Activated CD4-positive, alpha-beta T cell treated with anti-CD3 and anti-CD28 coated beads for 36 hours (primary cell): ENCODE measurements around the gene PDLIM5. TPM values are rescaled to one million over a fixed set of nuclear protein-coding genes. Genes with fewer than 3 reads are reported as not detected.
"Not testable (repeated sequence)": the region's sequence is repeated elsewhere in the genome, so short reads cannot be mapped to it uniquely, and the experiment has no call there.

Source experiments
- ATAC-seq: fragments of 200-7000 bp; cut with Tn5 transposase; one replicate; pipeline ENCODE4 v1.10.0; 2021; ENCODE audit warnings: mild to moderate bottlenecking, moderate library complexity
- CTCF ChIA-PET: fragments of 350-600 bp; sonication (Branson Sonifier 250); formaldehyde crosslinking; loops from one replicate; lab custom pipeline; 2021; ENCODE audit warnings: antibody characterized with exemption; lab: Charles Lee
- POLR2A ChIA-PET: fragments of 350-600 bp; sonication (Branson Sonifier 250); formaldehyde crosslinking; loops from one replicate; lab custom pipeline; 2021; ENCODE audit warnings: antibody characterized with exemption, inconsistent platforms; lab: Charles Lee
- DNase-seq: peaks from one replicate; pipeline ENCODE4 v3.0.0-alpha.2; 2020
- H3K27ac Mint-ChIP-seq: one replicate; pipeline ENCODE4 v1.8.0; 2021; ENCODE audit warnings: mixed read lengths
- H3K27me3 Mint-ChIP-seq: one replicate; pipeline ENCODE4 v1.8.0; 2021; ENCODE audit warnings: mixed read lengths
- H3K36me3 Mint-ChIP-seq: one replicate; pipeline ENCODE4 v1.8.0; 2021; ENCODE audit warnings: low read depth, mixed read lengths
- H3K4me1 Mint-ChIP-seq: one replicate; pipeline ENCODE4 v1.8.0; 2021; ENCODE audit warnings: mixed read lengths
- H3K4me3 Mint-ChIP-seq: one replicate; pipeline ENCODE4 v1.8.0; 2021; ENCODE audit warnings: mild to moderate bottlenecking, moderate library complexity, mixed read lengths
- H3K9me3 Mint-ChIP-seq: one replicate; pipeline ENCODE4 v1.8.0; 2021; ENCODE audit warnings: low read depth, mixed read lengths
- intact Hi-C, 2 experiments: fragments of 100-400 bp; cut with DNase I in 1 of 2; cut with micrococcal nuclease in 1 of 2; formaldehyde crosslinking; loops; one replicate each; pipeline versions ENCODE4 v1.14.2 to v1.15.1; 2022 to 2024; cut with DNase I, micrococcal nuclease
- total RNA-seq, 2 experiments: library from RNA; stranded (reverse); gene quantifications; one replicate each; pipeline ENCODE4 v1.2.3, GENCODE V29; 2021

PDLIM5 gene
- total RNA-seq, 2 experiments from 2014 or later: 25.9 to 34.3 TPM

GRCh38 chr4:94497690-94498089, 45.9 kb downstream of the PDLIM5 start:
- Mint-ChIP-seq H3K27ac (no peak overlapping the region), H3K9me3 (peaks cover 1% of the 10 kb centered on the region), H3K4me1 (peaks cover 3% of the 10 kb centered on the region), H3K36me3 (no peaks in the 10 kb centered on the region), H3K4me3 (no peak overlapping the region), H3K27me3 (no peaks in the 10 kb centered on the region)
- intact Hi-C loops: no loop called here
- ChIA-PET POLR2A (no interaction called here), CTCF (interaction anchor here (1.1 kb wide), 1 partner anchor 123 kb away, joined by 3 read pairs; no protein-coding TSS in a partner anchor)
- DNase-seq: no peak
- ATAC-seq: no peak

- Mint-ChIP-seq H3K4me3 (no peak overlapping the region), H3K9me3 (no peaks in the 10 kb centered on the region), H3K27ac (no peak overlapping the region), H3K4me1 (peaks cover 3% of the 10 kb centered on the region), H3K27me3 (no peaks in the 10 kb centered on the region), H3K36me3 (no peaks in the 10 kb centered on the region)
- ChIA-PET CTCF (interaction anchor here (1.1 kb wide), 2 partner anchors 10 to 123 kb away, joined by 3 to 4 read pairs; no protein-coding TSS in a partner anchor), POLR2A (no interaction called here)
- intact Hi-C loops: no loop called here
- DNase-seq (no peak), ATAC-seq (no peak)
These were observed 46.8 kb downstream of the PDLIM5 start for GRCh38 chr4:94498502-94498901.

GRCh38 chr4:94500685-94501084, 48.9 kb downstream of the PDLIM5 start:
- no peaks in the 10 kb centered on the region for H3K9me3 Mint-ChIP-seq
- no peaks in the 10 kb centered on the region for H3K36me3 Mint-ChIP-seq
- intact Hi-C loops: no loop called here
- H3K4me3 Mint-ChIP-seq: no peak overlapping the region
- POLR2A ChIA-PET: no interaction called here
- ATAC-seq (no peak), DNase-seq (no peak)
- H3K27ac Mint-ChIP-seq: no peak overlapping the region
- H3K27me3 Mint-ChIP-seq: no peaks in the 10 kb centered on the region
- CTCF ChIA-PET: no interaction called here
- H3K4me1 Mint-ChIP-seq: peaks cover 3% of the 10 kb centered on the region

GRCh38 chr4:94504545-94504944, 52.8 kb downstream of the PDLIM5 start:
- H3K36me3 Mint-ChIP-seq: peaks cover 2% of the 10 kb centered on the region
- DNase-seq (no peak), ATAC-seq (no peak)
- H3K9me3 Mint-ChIP-seq: no peaks in the 10 kb centered on the region
- no peak overlapping the region for H3K27ac Mint-ChIP-seq
- ChIA-PET POLR2A (no interaction called here), CTCF (interaction anchor here (0.6 kb wide), 1 partner anchor 38 kb away, joined by 3 read pairs; no protein-coding TSS in a partner anchor)
- H3K4me1 Mint-ChIP-seq: peaks cover 16% of the 10 kb centered on the region
- H3K27me3 Mint-ChIP-seq: no peaks in the 10 kb centered on the region
- H3K4me3 Mint-ChIP-seq: no peak overlapping the region
- intact Hi-C loops: no loop called here

- ATAC-seq: no peak
- Mint-ChIP-seq H3K27ac (no peak overlapping the region), H3K9me3 (no peaks in the 10 kb centered on the region), H3K36me3 (peaks cover 5% of the 10 kb centered on the region), H3K27me3 (no peaks in the 10 kb centered on the region), H3K4me3 (no peak overlapping the region), H3K4me1 (peaks cover 16% of the 10 kb centered on the region)
- POLR2A ChIA-PET: no interaction called here
- intact Hi-C loops: loop anchor here in 1 of 2 experiments (5.0 kb wide), 1 partner anchor 55 kb away; the partner anchor contains the start of gene PDLIM5
- DNase-seq: no peak
- CTCF ChIA-PET: no interaction called here
These were observed 55.1 kb downstream of the PDLIM5 start for GRCh38 chr4:94506822-94507221.

- DNase-seq (no peak), ATAC-seq (peak; percentile 59)
- intact Hi-C loops: loop anchor here in 1 of 2 experiments (5.0 kb wide), 1 partner anchor 55 kb away; the partner anchor contains the start of gene PDLIM5
- Mint-ChIP-seq H3K27me3 (no peaks in the 10 kb centered on the region), H3K4me1 (peaks cover 16% of the 10 kb centered on the region), H3K36me3 (peaks cover 5% of the 10 kb centered on the region), H3K9me3 (no peaks in the 10 kb centered on the region), H3K4me3 (no peak overlapping the region), H3K27ac (no peak overlapping the region)
- ChIA-PET CTCF (interaction anchor here (1.2 kb wide), 1 partner anchor 9 kb away, joined by 4 read pairs; no protein-coding TSS in a partner anchor), POLR2A (no interaction called here)
These were observed 55.5 kb downstream of the PDLIM5 start for GRCh38 chr4:94507281-94507680.

GRCh38 chr4:94507708-94508107, 56.0 kb downstream of the PDLIM5 start:
- DNase-seq (peak; percentile 23), ATAC-seq (peak; percentile 99)
- H3K4me3 Mint-ChIP-seq: no peak overlapping the region
- intact Hi-C loops: loop anchor here in 1 of 2 experiments (5.0 kb wide), 1 partner anchor 55 kb away; the partner anchor contains the start of gene PDLIM5
- no peaks in the 10 kb centered on the region for H3K9me3 Mint-ChIP-seq
- peaks cover 16% of the 10 kb centered on the region for H3K4me1 Mint-ChIP-seq
- POLR2A ChIA-PET: no interaction called here
- peaks cover 5% of the 10 kb centered on the region for H3K36me3 Mint-ChIP-seq
- no peak overlapping the region for H3K27ac Mint-ChIP-seq
- no peaks in the 10 kb centered on the region for H3K27me3 Mint-ChIP-seq
- CTCF ChIA-PET: interaction anchor here (0.9 to 1.2 kb wide), 2 partner anchors 9 to 79 kb away, joined by 4 read pairs; no protein-coding TSS in a partner anchor

GRCh38 chr4:94508296-94508695, 56.6 kb downstream of the PDLIM5 start:
- Mint-ChIP-seq H3K9me3 (no peaks in the 10 kb centered on the region), H3K27me3 (no peaks in the 10 kb centered on the region), H3K4me1 (peaks cover 16% of the 10 kb centered on the region), H3K27ac (no peak overlapping the region), H3K4me3 (no peak overlapping the region), H3K36me3 (peaks cover 5% of the 10 kb centered on the region)
- DNase-seq (no peak), ATAC-seq (no peak)
- POLR2A ChIA-PET: no interaction called here
- intact Hi-C loops: loop anchor here in 1 of 2 experiments (5.0 kb wide), 1 partner anchor 56 kb away; the partner anchor contains the start of gene PDLIM5
- CTCF ChIA-PET: interaction anchor here (0.5 to 1.2 kb wide), 4 partner anchors 10 to 101 kb away, joined by 3 to 4 read pairs (median 4); no protein-coding TSS in a partner anchor

GRCh38 chr4:94508806-94509205, 57.1 kb downstream of the PDLIM5 start:
- Mint-ChIP-seq H3K4me1 (peaks cover 16% of the 10 kb centered on the region), H3K36me3 (peaks cover 5% of the 10 kb centered on the region), H3K4me3 (no peak overlapping the region), H3K27ac (no peak overlapping the region), H3K9me3 (no peaks in the 10 kb centered on the region), H3K27me3 (no peaks in the 10 kb centered on the region)
- CTCF ChIA-PET: interaction anchor here (0.5 to 1.5 kb wide), 4 partner anchors 10 to 102 kb away, joined by 3 to 4 read pairs (median 4); no protein-coding TSS in a partner anchor
- intact Hi-C loops: loop anchor here in 1 of 2 experiments (5.0 kb wide), 1 partner anchor 57 kb away; the partner anchor contains the start of gene PDLIM5
- no peak for DNase-seq
- POLR2A ChIA-PET: no interaction called here
- no peak for ATAC-seq

GRCh38 chr4:94511591-94511990, 59.8 kb downstream of the PDLIM5 start:
- Mint-ChIP-seq H3K4me3 (no peak overlapping the region), H3K36me3 (peaks cover 5% of the 10 kb centered on the region), H3K4me1 (peaks cover 16% of the 10 kb centered on the region), H3K27ac (no peak overlapping the region), H3K9me3 (no peaks in the 10 kb centered on the region), H3K27me3 (no peaks in the 10 kb centered on the region)
- CTCF ChIA-PET: no interaction called here
- POLR2A ChIA-PET: no interaction called here
- no peak for DNase-seq
- no peak for ATAC-seq
- intact Hi-C loops: no loop called here

GRCh38 chr4:94513532-94513931, 61.8 kb downstream of the PDLIM5 start:
- intact Hi-C loops, ATAC-seq, H3K9me3 Mint-ChIP-seq, H3K27ac Mint-ChIP-seq, H3K36me3 Mint-ChIP-seq, H3K4me3 Mint-ChIP-seq, POLR2A ChIA-PET, CTCF ChIA-PET, H3K4me1 Mint-ChIP-seq, DNase-seq, H3K27me3 Mint-ChIP-seq: not testable (repeated sequence)

GRCh38 chr4:94515365-94515764, 63.6 kb downstream of the PDLIM5 start:
- CTCF ChIA-PET: no interaction called here

More at GRCh38 chr4:94515365-94515764, 63.6 kb downstream of the PDLIM5 start:
- Mint-ChIP-seq H3K27ac (no peak overlapping the region), H3K9me3 (no peaks in the 10 kb centered on the region), H3K4me1 (peaks cover 14% of the 10 kb centered on the region), H3K4me3 (no peak overlapping the region), H3K27me3 (no peaks in the 10 kb centered on the region), H3K36me3 (no peaks in the 10 kb centered on the region)
- DNase-seq: no peak
- ATAC-seq: no peak
- POLR2A ChIA-PET: no interaction called here
- intact Hi-C loops: no loop called here
